Lung microvascular endothelial cell (primary cell): ENCODE results near the gene URI1. TPM values are rescaled to one million over a fixed set of nuclear protein-coding genes. Genes with fewer than 3 reads are reported as not detected.

Experiments used
- DNase-seq, 2 donors: peaks; one replicate each; pipeline versions ENCODE4 v3.0.0 to v3.0.0-alpha.2; 2010; ENCODE audit warnings: low read depth in 2 of 2
- total RNA-seq: library from RNA; depleted of rRNA; stranded (reverse); fragments of >200 nt; gene quantifications from 2 replicates; pipeline ENCODE4 v1.2.1, GENCODE V29; 2014

The URI1 gene
- total RNA-seq, 1 donor from 2014 or later: 22.2 TPM

DNA sequence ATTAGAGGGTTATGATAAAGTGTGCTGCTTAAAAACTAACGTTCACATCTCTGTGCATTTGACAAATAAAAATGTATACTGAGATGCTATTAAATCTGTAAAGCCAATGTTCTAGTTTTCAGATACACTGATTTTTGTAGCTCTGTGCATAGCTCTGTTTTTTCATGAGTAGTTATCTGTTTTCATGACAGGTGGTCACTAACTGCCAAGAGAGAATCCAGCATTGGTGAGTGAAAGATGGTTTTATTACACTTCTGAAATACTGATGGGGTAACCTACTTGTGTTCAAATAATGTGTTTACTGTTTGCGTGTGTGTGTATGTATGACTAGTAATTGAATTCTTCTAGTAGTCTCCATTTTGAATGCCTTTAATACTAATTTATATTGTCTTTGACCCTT lies 29.0 kb downstream of the URI1 start:
- DNase-seq: no peak

DNA sequence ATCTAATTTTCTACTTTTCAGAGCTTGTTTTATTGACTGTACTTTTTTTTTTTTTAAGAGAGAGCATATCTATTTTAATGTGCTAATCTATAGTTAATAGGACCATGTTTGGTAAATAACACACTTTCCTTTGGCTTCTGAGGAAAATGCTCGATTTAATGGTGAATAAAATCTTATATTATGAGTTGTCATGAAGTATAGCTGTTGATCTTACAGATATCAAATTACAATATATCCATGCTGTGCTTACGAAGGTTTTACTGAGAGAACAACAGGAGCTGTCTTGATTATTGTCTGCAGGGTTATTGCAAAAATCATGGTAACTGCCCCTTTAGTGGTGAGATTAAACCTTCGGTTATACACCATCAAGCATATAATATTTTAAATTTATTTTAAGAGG lies 29.6 kb downstream of the URI1 start:
- DNase-seq: no peak

DNA sequence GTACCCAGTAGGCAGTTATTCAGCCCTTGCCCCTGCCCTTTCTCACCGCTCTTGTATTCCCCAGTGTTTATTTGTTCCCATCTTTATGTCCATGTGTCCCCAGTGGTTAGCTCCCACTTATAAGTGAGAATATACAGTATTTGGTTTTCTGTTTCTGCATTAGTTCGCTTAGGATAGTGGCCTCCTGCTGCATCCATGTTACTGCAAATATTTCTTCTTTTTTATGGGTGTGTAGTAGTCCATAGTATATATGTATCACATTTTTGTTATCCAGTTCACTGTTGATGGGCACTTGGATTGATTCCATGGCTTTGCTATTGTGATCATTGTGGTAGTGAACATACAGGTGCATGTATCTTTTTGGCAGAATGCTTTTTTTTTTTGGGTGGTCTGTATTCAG lies 32.7 kb downstream of the URI1 start:
- no peak for DNase-seq

DNA sequence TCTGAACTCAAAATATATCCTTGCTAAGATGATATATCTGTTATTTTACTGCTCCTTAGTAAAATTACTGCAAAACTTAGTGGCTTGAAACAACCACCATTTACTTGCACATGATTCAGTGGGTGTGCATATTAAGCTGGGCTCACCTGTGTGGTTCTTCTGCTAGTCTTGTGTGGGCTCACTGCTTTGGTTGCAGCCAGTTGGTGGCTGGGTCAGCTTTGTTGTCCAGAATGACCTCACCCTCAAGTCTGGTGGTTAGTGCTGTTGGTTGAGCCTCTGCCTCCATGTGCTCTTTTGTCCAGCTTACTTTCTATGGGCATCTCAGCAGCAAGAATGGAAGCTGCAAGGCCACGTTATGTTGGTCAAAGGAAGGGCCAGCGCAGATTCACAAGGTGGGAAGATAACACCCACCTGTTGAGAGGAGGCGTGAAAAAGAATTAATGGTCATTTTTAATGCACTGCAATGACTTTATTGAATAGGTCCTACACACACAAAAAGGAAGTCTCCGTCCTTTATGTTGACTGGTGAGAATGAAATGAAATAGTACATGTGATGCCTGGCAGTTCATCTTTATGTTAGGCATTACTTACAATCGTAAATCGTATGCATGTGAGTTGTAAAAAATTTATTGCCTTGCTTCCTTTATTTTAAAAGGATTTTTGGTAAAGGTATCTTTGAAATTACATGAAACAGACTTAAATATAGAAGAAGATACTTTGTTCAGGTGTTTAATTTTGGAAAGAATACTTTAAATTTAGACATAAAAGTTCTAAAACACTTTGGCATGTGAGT lies 34.3 kb downstream of the URI1 start:
- no peak for DNase-seq

DNA sequence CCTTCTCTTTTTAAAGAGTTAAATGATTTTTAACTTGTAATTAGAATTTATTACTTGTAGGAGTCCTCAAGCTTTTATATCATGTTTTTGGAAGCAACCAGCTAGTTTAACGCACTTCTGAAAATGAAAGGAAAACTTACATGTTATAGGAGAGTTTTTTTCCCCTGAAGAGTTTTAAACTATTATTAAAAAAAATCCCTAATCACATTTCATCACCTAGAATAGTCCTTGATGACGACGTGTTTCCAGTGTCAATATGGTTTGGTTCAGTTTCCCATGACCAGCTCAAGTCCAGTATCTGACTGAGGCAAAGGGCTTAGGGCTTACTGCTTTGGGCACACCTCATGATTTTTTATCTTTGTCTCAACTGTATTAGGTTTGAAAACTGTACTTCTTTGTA lies 36.0 kb downstream of the URI1 start:
- peak in 1 of 2 donors; percentile 37 for DNase-seq

DNA sequence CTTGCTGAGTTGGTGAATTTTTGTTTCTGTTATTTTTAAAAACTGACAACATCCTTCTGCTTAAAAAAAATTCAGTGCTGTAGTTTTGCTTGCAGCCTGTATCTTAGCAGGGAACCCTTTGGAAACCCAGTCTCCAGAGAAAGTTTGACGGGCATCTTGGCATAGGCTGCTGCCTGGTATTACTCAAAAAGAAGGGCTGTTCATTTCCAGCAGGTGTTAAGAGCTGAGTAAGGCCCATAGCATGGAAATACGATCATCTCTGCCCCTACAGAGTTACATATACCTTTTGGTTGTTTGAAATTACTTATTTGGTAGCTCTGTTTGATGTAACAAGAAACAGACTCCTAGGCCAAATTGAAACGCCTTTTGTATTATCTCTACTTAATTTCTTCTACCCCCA lies 41.5 kb downstream of the URI1 start:
- no peak for DNase-seq

DNA sequence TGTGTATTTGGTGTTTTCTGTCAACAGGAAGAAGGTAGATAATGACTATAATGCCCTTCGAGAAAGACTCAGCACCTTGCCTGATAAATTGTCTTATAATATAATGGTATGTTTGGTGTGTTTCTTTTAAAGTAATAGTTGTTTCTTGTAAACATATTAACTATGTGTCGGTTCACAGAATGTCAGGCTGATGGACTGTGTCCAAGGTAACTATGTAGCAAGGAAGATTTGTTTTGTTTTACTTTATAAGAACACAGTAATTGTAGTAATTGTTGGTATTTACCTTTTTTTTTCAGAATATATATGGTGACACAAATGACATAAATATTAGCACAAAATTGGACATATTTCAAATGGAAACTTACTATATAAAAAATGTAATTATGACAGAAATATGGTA lies 43.2 kb downstream of the URI1 start:
- no peak for DNase-seq

DNA sequence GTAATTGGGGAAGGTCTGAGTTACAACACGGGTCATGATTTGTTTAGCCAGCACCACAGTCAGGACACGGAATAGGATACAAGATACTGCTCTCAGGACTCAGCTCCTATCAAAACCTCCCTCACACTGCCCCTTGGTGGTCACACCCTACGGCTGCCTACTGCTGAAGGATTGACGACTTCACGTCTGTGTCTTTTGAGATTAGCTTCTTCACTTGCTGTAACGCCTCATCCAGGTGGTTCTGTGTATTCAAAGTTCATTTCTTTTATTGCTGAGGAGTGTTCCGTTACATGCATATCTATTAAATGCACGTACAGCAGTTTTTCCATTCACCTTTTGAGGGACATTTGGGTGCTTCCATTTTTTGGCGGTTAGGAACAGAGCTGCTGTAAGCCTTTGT lies 46.3 kb downstream of the URI1 start:
- DNase-seq: no peak

DNA sequence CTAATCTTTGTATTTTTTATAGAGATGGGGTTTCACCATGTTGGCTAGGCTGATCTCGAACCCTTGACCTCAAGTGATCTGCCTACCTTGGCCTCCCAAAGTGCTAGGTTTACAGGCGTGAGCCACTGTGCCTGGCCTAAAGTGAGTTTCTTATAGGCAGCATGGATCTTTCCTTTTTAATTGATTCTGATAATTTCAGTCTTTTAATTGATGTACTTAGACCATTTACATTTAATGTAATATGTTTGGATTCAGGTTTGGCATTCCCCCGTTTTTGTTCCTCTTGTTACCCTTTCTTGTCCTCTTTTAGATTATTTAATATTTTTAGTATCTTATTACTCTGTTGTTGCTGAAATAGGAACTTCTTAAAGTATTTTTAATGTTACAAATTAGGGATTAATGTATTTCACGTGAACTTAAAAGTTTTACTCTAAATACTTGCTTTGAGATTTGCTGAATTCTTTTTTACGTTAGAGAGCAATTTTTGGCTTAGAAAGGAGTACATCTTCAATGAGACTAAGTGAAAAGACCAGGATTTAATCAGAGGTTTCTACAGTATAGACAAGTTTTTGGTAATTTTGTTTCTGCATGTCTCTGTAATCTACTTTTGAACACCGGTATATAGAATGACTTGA lies 50.3 kb downstream of the URI1 start:
- no peak for DNase-seq

DNA sequence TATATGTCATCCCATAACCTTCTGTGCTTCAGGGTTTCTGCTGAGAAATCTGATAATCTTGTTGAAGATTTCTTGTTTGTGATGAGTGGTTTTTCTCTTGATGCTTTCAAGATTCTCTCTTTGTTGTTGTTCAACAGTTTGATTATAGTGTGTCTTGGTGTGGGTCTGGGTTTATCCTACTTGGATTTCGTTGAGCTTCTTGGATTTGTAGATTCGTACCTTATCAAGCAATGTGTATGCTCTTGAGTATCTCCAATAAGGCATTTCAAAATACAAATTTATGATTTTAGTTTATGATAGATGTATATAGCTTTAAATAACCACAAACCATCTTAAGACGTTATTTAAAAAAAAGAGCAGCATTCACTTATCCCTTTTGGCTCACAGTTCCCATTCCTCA lies 57.5 kb downstream of the URI1 start:
- DNase-seq: no peak

DNA sequence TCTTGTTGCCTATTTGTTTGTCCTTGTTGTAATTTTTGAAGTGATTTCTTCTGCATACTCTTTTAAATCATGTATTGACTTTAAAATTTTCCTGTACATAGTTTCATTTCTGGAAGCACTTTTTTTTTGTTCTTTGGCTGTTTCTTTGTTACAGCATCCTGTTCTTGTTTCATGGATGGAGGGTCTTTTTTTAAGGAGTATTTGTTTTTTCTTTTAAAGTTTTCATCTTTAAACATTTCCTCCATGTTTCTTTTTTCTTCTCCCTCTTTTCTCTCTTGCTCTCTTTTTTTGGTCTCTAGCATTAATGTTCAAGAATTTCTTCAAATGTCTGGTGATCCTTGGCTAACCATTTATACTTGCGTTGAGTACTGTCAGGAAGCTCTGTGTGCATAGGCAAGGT lies 58.8 kb downstream of the URI1 start:
- DNase-seq: no peak

DNA sequence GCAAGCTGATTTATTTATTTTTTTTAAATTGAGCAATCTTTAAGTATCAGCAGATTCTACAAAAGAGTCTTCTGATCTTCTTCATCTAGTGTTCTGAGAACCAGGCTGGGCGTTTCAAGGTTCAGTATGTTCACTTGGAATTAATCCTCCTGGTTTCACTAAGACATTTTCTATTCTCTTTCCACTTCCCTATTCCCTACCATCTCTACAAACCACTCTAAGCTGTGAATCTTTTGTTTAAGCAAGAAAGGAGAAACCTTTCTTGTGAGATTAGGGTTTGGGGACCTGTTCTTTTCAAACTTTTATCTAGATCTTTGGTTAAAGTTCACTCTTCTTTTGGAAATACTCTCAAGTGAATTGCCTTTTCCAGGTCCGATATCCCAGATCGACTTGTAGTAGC lies 59.3 kb downstream of the URI1 start:
- no peak for DNase-seq

DNA sequence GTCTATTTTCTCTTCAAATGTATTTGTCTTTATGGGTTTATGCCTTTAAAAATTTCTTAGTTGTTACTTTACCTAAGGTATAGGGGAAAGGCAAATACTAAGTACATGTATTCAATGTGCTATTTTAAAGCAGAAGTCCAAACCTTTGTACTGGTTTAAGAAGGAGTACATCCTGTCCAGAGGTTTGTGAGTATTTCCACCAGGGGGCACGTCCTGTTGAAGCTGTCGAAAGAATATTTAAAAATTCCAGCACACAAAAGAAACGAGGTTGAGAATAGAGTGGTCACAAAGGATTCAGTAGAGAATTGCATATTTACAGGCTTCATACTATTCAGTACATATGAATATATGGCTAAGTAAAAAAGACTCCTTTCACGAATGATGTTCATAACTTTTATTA lies 59.8 kb downstream of the URI1 start:
- peak; percentile 25 to 42 for DNase-seq

DNA sequence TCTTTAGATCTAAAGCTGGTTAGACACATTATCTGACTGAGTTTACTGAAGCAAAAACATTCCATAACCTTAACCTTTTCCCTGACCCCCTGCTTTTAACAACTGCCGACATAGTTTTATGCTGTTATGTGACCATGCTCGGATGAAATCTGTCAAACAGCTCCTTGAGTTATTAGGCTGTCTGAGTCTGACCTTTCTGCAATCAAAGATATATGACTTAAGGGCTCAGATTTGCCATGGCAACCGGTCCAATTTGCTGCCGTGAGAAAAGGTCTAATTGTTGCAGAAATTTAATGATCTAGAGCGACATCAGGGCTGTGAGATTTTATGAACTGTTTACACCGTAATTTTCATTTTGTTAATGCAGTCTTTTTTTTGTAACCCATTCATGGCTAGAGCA lies 61.8 kb downstream of the URI1 start:
- DNase-seq: no peak

DNA sequence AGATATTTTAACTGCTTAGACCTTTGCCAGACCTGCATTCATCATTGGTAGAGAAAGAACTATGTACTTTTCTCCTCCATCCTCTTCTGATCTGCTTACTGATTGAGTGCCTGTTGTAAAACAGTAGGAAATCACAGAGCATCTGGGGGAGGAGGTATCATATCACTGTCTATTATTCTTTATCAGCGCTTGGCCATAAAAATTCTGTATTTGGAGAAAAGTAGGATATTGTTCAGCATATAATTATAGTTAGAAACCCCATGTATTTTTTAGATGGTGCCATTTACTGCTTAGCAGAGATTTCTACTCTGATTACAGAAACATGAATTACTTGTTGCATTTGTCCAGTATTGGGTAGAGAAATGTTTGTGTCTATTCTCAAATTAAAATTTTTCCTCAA lies 62.4 kb downstream of the URI1 start:
- DNase-seq: no peak

DNA sequence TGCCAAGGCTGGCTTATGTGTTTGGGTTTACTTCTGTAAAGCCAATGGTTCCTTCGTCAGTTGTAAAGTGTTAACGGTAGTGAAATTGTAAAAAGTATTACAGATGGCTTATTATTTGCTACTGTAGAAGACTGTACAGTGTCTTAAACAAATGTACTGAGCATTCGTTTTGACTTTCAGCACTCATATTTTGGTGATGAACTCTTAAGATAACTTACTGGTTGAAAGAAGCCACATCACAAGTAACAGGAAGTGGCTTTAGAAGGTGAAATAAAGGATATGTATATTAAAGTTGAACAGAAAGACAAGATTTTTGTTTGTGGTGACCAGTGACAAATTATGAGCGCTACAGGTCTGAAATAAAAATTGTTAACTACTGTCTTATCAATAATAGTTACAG lies 64.2 kb downstream of the URI1 start:
- no peak for DNase-seq

DNA sequence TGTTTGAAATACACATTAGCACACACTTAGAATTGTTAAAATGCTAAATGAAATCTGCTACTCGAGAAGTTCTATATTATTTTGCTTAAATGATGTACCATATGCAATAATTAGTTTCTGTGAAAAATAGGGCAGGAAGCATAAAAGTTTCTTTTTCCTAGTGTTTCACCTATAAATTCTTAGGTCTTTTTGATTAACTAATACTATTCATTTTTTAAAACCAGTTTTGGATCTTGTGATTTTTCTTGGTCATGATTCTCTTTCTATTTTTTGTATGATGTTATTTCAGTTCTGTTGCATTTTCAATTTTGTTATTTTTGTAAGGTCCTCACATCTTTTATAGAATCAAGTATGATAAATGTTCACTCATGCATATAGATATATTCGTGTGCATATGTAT lies 66.1 kb downstream of the URI1 start:
- DNase-seq: no peak

DNA sequence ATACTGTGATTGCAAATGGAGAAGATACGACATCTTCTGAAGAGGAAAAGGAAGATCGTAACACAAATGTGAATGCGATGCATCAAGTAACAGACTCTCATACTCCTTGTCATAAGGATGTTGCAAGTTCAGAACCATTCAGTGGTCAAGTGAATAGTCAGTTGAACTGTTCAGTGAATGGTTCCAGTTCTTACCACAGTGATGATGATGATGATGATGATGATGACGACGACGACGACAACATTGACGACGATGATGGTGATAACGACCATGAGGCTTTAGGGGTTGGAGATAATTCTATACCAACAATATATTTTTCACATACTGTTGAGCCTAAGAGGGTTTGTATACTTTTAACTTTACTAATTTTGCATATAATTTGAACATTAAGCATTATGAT lies 67.0 kb downstream of the URI1 start:
- DNase-seq: no peak

DNA sequence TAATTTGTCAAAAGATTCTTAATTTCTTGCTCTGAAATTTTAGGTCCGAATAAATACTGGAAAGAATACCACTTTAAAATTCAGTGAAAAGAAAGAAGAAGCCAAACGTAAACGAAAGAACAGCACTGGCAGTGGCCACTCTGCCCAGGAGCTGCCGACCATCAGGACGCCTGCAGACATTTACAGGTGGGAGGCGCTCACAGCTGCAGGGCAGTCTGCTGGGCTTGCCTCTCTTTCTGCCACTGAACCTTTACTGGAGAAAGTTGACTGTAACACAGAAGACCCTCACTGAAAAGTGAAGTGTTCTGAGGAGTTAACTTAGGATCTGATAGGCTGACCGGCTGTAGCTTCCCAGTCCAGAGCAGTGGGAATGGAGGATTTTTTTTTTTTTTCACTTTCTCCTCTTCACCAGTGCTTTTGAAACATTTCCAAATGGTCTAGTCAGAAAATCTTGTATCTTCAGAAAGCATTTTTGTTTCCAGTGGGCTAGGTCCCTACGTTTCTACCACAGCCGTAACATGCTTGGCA lies 69.1 kb downstream of the URI1 start:
- peak in 1 of 2 donors; percentile 33 for DNase-seq

DNA sequence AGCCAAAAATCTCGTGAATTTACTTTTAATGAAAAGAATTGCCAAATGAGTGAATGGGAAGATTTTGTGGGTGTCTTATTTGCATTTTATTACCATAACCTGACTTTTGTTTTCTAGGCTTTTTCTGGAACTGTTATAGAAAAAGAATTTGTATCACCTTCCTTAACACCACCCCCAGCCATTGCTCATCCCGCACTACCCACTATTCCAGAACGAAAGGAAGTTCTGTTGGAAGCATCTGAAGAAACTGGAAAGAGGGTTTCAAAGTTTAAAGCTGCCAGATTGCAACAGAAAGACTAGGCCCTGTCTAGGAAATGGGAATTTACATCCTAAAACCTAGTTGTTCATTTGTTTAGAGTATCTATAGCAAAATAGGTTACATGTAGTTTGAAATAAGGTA lies 72.7 kb downstream of the URI1 start:
- DNase-seq: no peak

DNA sequence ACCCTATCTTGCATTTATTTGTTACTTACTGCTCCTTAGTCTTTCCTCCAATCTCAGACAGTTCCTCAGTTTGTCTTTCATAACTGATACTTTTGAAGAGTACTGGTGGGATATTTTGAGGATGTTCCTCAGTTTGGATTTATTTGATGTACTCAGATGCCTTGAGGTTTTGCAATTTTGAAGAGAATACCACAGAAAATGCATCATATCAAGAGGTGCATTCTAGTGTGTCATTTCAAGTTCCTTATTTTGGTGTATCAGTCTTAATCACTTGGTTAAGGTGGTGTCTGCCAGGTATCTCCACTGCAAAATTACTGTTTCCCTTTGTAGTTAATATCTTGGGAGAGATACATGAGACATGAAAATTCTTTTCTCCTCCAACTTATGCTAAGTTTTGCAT lies 75.1 kb downstream of the URI1 start:
- DNase-seq: no peak

DNA sequence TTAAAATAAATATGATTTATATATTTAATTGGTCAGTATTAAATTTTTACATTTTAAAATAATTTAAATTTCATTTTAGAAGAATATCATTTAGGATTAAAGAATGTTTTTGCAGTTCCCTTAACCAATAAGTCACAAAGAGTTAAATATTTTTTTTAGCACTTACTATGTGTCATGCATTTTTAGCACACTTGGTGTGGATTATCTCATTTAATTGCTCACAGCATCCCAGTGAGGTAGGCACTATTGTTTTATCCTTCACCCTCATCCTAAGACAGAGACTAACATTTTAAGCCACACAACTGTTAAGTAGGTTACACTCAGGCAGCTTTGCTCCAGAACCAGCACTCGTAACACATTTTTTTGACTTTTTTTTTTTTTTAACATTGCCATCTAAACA lies 78.2 kb downstream of the URI1 start:
- DNase-seq: no peak

DNA sequence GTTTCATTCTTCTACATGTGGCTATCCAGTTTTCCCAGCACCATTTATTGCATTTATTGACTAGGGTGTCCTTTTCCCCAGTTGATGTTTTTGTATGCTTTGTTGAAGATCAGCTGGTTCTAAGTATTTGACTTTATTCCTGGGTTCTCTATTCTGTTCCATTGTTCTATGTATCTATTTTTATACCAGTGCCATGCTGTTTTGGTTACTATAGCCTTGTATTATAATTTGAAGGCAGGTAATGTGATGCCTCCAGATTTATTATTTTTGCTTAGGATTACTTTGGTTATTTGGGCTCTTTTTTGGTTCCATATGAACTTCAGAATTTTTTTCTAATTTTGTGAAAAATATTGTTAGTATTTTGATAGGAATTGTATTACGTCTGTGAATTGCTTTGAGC lies 80.6 kb downstream of the URI1 start:
- DNase-seq: no peak
